NCI-H460 (cell line): ENCODE results near the gene SLAMF9. TPM values are rescaled to one million over a fixed set of nuclear protein-coding genes. Genes with fewer than 3 reads are reported as not detected.

ENCODE experiments used
- DNase-seq: peaks from one replicate; pipeline ENCODE4 v3.0.0-alpha.2; 2016; ENCODE audit warnings: low read depth; ENCODE audit errors: extremely low read depth
- total RNA-seq: library from RNA; depleted of rRNA; stranded (reverse); fragments of >200 nt; shearing (Covaris generic); gene quantifications from 2 replicates; pipeline ENCODE4 v1.2.3, GENCODE V29; 2014

SLAMF9 gene
- total RNA-seq, 1 experiment from 2014 or later: not detected

DNA sequence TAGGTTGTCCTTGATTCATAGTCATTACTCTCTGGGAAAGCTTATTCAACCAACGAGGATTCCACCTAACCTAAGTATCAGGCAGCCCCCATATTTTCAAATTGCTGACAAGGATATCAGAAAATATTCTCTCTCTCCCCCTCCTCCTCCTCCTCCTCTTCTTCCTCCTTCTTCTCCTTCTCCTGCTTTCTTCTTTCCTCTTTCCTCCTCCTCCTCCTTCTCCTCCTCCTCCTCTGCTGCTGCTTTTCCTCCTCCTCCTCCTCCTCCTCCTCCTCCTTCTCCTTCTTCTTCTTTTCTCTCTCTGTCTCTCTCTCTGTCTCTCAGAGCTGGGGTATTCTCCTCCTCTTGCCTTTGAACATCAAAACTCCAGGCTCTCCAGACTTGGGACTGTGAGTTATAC is 6.1 kb downstream of the SLAMF9 start:
- DNase-seq: no peak

DNA sequence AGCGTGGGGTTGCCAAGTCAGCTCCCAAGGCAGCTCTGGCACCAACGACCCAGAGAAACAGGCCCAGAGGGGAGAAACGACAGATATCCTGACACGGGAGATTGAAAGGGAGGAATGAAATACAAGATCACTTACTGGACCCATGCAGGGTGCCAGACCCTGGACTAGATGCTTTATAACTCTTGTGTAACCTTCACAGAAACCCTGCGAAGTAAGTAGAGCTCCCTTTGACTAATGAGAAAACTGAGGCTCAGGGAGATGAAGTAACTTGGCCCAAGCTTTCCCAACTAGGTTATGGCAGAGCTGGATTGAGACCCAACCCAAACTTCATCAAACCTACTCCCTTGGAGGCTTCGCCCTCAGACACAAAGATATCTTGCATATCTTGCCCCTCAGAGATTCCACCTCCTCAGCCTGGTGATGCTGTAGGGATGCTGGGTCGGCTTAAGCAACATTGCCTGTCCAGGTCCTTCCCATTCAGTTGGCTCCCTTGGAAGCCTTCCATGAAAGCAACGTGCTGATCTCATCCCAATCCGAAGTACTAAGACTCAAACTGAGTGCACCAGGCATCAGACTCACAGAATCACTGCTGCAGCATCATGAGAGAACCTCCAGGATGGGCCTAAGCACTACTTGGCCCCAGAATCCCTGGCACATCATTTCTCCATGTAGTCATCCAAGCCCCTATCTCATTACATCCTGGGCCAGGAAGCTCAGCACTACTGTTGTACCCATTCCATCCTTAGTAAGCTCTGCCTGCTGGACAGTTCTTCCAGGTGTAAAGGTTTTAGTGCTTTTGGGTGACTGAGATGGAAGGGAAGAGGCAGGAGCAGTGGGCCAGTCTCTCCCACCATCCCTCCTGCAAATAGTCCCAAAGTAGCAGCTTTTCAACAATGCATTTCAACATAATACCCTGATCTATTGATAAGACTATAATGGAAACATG is 7.5 kb downstream of the SLAMF9 start:
- no peak for DNase-seq

DNA sequence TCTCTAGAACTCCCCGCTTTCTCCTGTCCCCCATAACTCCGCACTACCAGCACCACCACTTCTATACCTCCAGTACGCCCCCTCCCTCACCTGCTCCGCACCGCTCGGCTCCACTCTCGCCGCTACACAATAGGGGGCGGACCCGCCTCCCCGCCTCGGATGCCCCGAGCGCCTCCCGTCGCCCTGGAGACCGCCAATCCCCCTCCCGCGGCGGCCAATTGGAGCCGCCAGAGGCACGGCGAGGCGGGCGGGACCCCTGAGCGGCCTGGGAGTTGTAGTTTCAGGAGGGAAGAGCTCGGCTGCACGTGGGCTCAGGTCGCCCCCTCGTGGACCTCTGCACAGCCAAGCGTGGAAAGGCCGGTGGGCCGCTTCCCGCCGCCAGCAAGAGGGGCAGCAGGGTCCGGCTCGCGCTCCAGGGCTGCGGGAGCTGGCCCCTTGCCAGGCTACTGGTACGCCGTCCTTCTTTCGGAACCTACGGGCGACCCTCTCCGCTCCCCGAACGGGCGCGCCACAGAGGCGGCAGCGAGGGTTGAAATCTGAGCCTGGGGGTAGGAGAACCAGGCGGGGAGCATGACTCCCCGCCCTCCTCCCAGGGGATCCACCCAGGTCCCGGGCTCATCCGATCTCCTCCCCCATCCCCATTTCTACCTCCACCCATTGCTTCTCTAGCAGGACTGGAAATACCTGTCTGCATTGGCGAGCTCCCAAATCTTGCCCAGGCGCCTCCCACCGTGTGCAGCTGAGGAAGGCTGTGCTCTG is 8.4 kb downstream of the SLAMF9 start, which contains the start of gene IGSF9:
TSS of gene IGSF9 (minus strand) at position 131 of the 759 bp plus-strand sequence. CDS start 2,159 bp downstream, outside the sequence.
- no peak for DNase-seq

DNA sequence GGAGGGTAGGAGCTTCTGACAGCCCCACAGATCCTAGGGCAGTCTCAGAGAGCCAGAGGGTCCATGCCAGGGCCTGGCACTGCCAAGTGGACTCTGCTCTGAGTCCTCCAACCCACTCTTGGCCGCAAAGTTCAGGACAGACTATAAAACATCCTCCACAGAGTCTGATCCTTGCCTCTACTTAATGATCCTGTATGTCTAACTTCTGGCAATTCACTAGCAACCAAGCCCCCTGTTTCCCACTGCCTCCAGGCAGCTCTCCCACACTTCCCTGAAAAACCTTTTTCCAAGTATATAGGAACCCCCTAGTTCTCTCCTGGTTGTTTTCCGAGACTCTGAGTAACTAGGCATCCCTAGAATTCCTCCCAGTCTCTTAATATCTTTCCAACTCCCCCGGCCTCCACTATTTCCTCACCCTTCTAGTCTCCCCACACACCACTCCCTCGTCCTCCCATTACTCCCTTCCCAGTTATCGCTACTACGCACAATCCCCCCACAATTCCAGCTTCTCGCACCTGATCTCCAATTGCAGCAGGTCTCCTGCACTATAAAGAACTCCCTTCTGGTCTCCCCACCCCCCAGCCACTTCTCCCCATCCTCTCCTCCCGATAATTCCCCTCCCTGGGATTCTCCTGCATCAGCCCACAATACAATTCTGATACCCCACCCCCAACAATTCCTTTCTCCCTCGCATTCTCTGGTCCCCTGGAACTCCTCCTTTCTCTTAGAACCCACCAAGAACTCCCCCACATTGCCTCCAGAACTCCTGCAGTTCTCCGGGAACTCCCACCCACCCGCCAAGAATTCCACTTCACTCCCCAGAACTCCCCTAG is 9.2 kb downstream of the SLAMF9 start:
- DNase-seq: no peak

DNA sequence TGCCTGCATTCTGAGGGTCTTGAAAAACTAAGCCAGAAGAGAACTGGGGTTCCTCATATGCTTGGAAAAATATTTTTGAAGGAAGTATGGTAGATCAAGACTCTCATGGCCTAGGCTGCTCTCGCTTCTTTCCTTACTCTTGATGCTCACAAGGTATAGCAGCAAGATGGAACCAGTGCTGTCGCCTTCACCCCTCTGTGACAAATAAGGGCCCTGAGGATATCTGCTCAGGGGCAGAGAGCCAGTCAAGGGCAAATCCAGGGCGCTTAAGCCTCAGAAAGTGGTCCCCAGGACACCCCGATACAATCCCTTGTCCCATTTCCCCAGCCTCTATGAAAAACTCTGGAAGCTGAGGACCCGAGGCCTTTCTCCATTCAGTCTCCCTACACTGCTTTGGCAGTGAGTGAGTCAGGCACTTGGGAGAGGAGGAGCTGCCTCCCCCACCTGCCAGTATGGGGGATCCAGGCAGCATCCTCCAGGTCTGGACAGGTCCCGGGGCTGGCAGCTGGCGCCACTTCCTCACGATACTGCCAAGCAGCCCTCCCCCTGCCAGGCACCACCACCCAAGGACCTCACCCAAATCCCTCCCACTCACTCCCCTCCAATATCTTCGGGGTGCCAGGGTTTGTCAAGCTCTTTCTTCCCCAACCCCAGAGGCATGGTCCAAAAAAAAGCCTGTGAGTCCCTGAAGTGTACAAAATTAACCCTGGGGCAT is 10.0 kb downstream of the SLAMF9 start:
- DNase-seq: no peak

DNA sequence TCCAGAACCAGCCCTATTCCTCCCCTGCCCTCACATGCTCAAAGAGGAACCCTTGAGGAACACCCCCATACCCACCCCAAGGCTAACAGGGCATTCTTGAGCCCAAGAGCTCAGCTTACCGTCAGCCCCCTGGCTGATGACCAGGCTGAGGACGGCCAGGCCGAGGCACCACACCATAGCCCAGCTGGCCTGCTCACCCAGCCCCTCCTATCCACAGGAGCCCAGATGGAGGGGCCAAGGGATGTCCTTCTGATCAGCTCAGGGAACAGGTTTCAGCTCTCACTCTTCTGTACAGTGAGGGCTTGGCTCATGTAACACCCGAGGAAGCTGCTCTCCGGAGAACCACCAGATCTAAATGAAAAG is 10.8 kb downstream of the SLAMF9 start:
- DNase-seq: no peak

DNA sequence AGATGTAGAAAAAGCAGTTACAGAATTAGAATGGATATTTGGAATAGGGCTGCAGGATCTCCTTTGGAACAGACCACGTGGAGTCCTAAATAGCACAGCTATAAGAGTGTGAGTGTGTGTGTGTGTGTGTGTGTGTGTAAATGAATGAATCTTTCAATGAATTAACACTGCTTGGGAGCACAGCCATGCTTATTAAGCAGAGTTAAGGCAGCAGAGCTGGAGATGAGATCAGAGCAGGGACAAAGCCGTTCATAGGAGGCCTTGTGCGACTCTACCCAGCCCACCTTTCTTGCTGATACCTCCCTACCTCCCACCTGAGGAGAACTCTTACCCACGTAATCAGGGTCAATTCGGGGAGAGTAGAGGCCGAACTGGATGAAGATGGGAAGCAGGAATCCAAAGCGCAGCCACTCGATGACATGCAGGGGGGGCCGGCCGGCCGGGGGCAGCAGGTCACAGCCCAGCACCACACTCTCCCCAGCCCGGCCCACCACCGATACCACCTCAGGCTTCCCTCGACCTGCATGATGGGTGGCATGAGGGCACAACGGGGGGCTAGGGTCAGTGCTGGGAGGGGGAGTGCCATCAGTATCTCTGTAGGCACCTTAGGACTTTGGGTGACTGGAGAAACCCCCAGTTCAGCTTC is 11.3 kb downstream of the SLAMF9 start:
- DNase-seq: no peak

DNA sequence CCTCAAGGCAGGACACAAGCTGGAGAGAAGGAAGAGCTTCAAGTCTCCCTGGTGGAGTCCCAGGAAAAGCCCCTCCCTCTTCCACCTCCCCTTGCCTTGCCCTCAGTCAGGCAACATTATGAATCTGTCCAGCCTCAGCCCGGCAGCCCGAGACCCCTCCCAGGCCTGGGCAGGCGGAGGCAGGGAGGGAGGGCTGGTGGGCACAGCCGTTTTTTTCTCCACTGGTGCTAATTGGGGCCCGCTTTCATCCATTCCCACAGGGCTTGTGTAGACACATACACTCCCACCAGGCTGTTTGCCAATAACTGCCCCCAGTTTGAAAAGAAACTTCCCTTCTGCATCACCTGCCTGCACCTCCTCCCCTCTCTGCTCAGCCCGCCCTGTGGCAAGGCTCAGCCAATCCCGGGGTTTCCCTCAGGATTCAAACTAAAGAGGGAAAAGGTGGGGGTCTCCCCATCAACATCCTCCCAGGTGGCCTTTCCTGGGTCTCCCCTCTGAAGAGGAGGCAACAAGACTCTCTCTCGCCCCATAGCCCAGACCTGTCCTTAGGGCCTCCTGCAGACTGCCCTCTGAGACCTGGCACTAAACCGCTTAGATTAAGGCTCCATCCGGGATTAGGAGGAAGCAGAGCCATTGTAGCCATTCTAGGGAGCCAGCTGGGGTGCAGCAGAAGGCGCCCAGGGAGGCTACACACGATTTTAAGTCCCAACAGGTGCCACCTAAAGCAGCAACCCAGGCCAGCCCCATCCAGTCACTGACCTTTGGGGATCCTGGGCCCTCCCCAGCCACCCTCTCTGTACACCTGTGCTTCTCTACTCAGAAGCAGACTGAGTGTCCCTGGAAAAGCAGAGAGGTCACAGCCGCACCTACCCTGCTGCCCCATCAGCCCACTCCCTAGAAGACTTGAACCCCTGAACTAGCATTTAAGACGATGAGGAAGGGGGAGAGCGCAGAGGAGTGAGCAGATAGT is 12.2 kb downstream of the SLAMF9 start:
- no peak for DNase-seq

DNA sequence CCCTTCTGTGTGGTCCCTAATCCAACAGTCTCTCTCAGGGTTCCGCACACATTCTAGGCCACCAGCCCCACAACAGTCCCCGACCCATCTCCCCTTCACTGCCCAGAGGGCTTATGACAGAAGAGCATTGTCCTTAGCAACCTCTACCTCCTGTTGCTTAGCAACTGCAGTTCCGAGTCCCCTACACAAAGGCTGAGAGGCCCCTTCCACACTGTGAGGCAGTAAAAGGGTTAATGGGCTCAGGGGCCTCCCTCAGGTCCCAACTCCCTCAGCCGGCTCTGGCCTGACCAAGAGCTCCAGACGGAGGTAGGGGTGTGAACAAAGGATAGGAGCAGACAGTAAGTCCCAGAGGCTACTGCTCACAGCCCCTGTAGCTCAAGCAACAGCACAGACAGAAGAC is 12.9 kb downstream of the SLAMF9 start:
- no peak for DNase-seq

DNA sequence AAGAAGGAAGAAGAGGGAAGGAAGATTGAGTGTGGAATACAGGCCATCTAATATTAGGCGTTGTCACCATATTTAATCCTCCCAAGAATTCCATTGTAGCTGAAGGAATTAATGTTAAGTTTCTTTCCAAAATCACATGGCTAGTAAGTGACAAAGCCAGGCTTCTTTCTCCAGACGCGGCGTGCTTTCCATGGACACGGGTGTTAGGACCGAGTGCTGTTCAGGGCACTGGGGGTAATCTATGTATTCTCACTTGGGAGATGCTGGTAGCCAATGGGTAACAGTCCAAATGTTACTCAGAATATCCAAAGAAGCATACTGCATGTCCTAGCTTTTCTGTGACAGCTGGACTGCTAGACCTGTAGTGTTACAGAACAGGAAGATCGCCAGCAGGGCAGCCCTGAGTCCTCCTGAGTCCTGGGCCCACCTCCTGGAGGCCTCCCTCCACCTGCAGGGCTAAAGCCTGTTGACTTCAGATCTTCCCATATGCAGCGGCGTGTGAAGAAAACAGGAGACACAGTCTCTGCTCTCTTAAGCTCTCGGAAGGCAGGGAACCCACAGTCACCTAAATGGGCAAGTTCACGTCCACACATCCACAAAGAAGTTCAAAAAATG is 13.9 kb downstream of the SLAMF9 start:
- no peak for DNase-seq

DNA sequence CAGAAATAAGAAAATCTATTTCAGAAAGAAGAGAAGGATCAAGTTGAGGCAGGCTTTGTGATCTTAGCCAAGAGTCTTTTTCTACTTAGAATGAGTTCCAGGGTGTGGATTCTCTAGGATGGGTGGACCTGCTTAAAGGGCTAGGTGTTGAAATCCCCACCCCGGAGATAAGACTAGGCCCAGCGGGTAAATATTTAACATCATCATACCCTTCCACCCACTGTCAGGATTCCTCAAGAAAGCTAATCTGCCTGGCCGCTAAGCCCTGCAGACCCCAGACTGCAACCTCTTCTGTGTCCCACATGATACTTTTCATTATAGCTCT is 14.4 kb downstream of the SLAMF9 start:
- DNase-seq: no peak

DNA sequence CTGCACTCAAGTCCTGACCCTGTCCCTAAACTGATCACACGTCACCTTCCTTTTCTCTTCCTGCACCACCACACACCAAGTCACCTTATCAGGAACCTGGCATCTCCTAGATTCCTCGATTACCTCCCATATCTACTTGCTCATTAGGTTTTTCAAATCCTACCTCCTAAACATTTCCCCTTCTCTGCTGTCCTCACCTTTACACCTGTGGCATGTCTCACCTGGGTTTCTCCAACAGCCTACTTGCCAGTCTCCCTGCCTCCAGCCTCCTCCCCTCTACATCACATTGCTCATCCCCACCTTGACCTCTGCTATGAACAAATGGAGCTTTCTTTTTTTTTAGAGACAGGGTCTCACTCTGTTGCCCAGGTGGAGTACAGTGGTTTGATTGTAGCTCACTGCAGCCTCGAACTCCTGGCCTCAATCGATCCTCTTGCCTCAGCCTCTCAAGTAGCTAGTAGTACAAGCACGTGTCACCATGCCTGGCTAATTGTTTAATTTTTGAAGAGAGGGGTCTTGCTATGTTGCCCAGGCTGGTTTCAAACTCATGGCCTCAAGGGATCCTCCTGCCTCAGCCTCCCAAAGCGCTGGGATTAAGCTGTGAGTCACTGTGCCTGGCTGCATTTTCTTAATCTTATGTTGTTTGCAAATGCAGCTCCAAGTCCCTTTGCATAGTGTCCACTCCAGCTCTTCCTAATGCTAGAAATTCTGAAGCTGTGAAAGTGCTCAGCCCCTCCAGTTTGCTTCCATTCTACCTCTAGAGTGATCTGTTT is 14.9 kb downstream of the SLAMF9 start:
- DNase-seq: no peak

DNA sequence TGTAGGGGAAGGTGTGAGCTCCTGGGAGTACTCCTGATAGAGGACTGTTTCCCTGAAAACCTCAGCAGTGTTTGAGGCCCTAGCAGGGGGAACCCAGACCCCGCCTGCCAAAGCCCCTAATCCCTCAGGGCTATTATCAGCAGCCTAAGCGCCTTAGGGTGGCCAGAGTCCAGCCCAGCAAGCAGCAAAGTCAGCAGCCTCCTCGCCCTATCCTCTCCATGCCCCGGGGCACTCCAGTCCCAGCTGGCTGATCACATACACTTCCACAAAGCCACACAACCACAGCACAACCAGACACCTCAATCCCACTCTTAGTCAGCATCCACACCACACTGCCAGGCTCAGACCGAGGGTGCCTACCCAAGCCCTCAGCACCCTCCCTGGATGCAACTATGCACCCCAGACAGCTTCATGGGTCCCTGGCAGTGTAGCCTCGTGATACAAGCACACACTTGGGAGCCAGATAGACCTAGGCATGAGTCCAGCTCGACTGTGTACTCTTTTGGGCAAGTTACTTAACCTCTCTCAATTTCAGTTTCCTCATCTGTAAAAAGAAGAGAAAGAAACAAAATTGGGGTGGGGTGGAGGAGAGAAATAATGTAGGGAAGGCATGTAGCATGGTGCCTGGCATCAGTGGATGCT is 15.7 kb downstream of the SLAMF9 start:
- no peak for DNase-seq

DNA sequence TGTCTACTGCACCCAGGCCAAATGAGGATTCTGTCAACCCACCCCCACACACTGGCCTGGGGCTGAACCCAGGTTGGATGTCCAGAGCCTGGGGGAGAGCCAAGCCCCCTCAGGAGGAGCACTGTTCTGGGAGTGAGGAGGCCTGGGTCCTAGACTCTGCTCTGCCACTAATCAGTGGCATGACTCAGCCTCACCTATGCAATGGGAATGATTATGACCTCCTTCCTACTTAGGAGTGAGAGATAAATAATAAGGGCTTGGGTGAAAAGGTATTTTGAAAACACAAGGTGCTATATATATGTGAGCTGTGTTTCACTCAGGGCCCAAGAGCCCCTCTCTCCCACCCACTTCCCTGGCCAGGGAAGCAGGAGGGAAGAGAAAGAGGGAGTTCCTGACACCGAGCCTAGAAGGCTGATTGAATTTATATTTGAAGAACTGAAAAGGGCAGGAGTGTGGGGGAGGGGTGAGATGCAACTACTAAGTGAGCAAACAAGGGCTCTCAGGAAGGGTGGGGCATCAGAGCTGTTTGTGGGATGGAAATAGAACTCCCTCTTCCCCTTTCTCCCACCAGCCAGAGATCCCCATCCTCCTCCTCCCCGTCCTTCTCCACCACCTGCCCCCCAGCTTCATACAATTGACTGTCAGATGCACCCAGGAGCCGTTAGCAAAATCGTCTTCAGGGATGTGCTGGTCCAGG is 16.8 kb downstream of the SLAMF9 start:
- no peak for DNase-seq

DNA sequence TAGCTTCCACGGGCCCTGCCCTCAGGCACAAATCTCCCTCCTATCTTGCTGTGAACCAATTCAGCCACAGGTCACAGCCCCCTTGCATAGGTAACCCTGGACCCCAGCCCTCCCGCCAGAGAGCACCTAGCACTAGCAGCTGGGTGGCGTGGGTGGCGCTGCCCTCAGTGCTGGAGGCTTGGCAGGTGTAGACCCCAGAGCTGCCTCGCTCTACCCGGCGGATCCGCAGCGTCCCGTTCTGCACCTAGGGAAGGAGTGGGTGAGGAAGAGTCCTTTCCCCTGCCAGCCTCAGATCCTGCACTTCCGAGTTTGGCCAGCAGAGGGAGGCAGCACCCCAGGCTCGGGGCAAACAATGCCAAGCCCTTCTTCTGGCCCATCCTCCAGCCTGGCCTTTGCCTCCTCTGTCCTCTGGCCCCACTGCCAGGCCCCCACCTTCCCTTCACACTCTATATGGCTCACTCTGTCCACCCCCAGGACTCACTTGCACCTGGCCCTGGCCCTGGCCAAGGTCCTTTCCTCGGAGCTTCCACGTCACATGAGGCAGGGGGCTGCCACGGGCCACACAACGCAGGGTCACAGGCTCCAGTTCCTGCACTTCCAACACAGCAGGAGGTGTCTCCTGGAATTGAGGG is 17.6 kb downstream of the SLAMF9 start:
- DNase-seq: peak; percentile 53

DNA sequence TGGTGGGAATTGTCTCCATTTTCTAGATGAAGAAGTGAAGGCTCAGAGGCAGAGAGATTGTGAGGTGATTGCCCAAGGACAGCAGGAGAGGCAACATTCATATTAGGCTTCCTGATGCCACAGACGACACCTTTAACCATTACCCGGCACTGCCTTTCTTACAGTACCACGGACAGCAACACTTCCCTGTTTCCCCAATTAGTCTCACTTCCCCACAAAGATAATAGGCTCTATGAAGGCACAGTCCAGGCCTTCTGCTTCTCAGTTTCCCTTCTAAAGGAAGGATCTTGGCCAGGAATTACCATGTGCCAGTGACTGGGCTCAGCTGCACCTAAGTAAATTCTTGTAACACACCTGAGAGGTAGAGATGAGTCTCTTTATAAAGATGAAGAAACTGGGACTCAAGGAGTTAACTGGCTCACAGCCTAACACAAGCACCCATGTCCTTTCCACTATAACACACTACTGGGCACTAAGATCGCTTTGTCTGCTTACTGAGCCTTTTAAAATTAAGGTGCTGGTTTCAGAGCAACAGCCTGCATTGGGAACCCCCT is 18.2 kb downstream of the SLAMF9 start:
- no peak for DNase-seq
